ENCODE data around the gene KMT2C.
"Not testable (repeated sequence)": the region's sequence is repeated elsewhere in the genome, so short reads cannot be mapped to it uniquely, and the experiment has no call there.

- not testable (repeated sequence) for TF ChIP-seq POLR2AphosphoS5 (IDR thresholded peaks at IDR 0.05); RAD21 (conservative IDR thresholded peaks at IDR 0.05); CTCF (IDR thresholded peaks at IDR 0.05; ENCODE audit: poor library complexity, severe bottlenecking); EZH2 (IDR thresholded peaks at IDR 0.05; ENCODE audit: borderline replicate concordance, insufficient read depth, low read length, poor library complexity, severe bottlenecking); REST (IDR thresholded peaks at IDR 0.05; ENCODE audit: borderline replicate concordance); SMC3 (conservative IDR thresholded peaks at IDR 0.05; ENCODE audit: poor library complexity)
Measured at GRCh38 chr7:152353281-152353680, 82.5 kb downstream of the KMT2C start.
